Measurements from ENCODE around the gene ZNF562.

DNA sequence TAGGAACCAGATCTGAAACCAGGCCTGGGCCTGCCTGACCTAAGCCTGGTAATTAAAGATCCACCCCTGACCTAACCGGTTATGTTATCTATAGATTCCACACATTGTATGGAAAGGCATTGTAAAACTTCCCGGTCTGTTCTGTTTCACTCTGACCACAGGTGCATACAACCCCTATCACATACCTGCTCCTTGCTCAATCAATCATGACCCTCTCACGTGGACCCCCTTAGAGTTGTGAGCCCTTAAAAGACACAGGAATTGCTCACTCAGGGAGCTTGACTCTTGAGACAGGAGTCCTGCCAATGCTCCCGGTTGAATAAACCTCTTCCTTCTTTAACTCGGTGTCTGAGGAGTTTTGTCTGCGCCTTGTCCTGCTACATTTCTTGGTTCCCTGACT, 27.3 kb upstream of the ZNF562 start:
- no peak for TF ChIP-seq MYC (IDR thresholded peaks at IDR 0.05; ENCODE audit: borderline replicate concordance, low read length)
- no peak for TF ChIP-seq EP300 (IDR thresholded peaks at IDR 0.05)
- no peak for TF ChIP-seq MAX (IDR thresholded peaks at IDR 0.05)
- no peak for TF ChIP-seq BCL3 (IDR thresholded peaks at IDR 0.05)
- TF ChIP-seq CTCF (IDR thresholded peaks at IDR 0.05): no peak
- TF ChIP-seq HOXA7 (CRISPR knock-in tag; IDR thresholded peaks at IDR 0.05): no peak
- TF ChIP-seq SMC3 (IDR thresholded peaks at IDR 0.05): no peak
- no peak for TF ChIP-seq HMGXB4 (CRISPR knock-in tag; IDR thresholded peaks at IDR 0.05; ENCODE audit: borderline replicate concordance)
- no peak for TF ChIP-seq ESRRA (IDR thresholded peaks at IDR 0.05; ENCODE audit: borderline replicate concordance, low read length)
